ENCODE data around the gene ADAM12. TPM values are rescaled to one million over a fixed set of nuclear protein-coding genes. Genes with fewer than 3 reads are reported as not detected.

The ADAM12 gene
- total RNA-seq, 1 experiment from 2014 or later, result not detected

DNA sequence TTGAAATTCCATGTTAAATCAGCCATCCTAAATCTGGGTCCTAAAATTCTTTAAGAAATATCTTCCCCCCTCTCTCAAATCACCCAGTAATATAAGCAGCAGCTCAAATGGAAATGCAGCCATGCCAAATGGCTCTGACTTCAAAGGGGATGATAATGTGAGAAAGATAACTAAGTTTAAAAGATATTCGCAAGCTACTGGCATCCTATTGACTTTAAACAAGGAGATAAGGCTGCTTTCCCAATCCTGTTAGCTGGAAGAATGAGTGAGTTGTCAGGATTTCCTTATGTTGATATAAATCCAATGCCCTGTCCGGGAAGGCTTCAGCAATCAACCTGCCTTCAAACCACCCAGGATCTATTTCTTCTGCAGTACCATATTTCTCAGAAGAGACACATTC is 320.0 kb downstream of the ADAM12 start:
- intact Hi-C loops (cut with micrococcal nuclease), result no loop called here
- Histone ChIP-seq H4K20me1 (ENCODE audit: insufficient read depth) (no peaks in the 10 kb centered on the region), H3K27ac (ENCODE audit: low read depth, low read length) (no peak overlapping the region), H3K79me2 (ENCODE audit: insufficient read depth, low read length) (no peaks in the 10 kb centered on the region), H3K9ac (ENCODE audit: low read length) (no peak overlapping the region), H3K4me3 (replicated peaks in 1 of 2; ENCODE audit: low read depth in 1 of 2, low read length in 2 of 2) (no peak overlapping the region), H2AFZ (ENCODE audit: low read depth, low read length, poor library complexity, severe bottlenecking) (no peak overlapping the region), H3K4me1 (ENCODE audit: control insufficient read depth in 1 of 2, insufficient read depth in 2 of 2, low read length in 2 of 2) (peaks cover 2 to 13% of the 10 kb centered on the region in 2 experiments; a peak in 2 of 4 replicates), H3K4me2 (ENCODE audit: low read length) (no peak overlapping the region), H3K9me2 (ENCODE audit: insufficient read depth) (no peaks in the 10 kb centered on the region), H3K9me3 (ENCODE audit: control insufficient read depth in 1 of 2, insufficient read depth in 1 of 2, low read depth in 1 of 2, low read length in 2 of 2) (no peaks in the 10 kb centered on the region), H3K27me3 (ENCODE audit: insufficient read depth, low read length) (peaks cover 78% of the 10 kb centered on the region), H3K36me3 (ENCODE audit: control insufficient read depth in 1 of 2, insufficient read depth in 2 of 2, low read length in 2 of 2) (no peaks in the 10 kb centered on the region)
- ChIA-PET CTCF (no interaction called here), POLR2A (no interaction called here), RAD21 (ENCODE audit: low non-redundant PET in 1 of 2, low total read pairs in 2 of 2, uncharacterized antibody in 2 of 2, unreplicated experiment in 2 of 2) (no interaction called here)
- ATAC-seq, result no peak
- BruUV-seq (replicated peaks), result no TSS peak
- no peak for DNase-seq (ENCODE audit: low read depth, low spot score)
- TF ChIP-seq, protein P1, sequence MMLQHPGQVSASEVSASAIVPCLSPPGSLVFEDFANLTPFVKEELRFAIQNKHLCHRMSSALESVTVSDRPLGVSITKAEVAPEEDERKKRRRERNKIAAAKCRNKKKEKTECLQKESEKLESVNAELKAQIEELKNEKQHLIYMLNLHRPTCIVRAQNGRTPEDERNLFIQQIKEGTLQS (IDR thresholded peaks at IDR 0.05), result no peak

DNA sequence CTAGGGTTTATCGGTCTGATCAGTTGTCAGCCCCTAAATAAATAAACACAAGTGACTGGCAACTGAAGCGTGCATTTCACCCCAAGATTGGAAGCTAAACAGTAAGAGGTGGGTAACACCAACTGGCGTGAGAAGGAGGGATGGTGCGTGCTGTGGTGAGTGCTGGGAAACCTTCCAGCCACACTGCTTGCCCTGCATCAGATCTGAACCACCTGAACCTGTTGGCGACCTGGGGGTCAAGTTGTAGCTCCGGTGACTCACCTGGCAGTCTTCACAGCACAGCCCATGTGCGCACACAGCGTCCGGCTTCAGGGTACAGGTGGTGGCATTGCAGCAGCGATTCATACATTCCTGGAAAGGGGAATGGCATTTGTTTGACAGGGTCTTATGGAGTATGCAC is 321.8 kb downstream of the ADAM12 start:
- H3K79me2 ChIP-seq (ENCODE audit: insufficient read depth, low read length), result no peaks in the 10 kb centered on the region
- peaks cover 70% of the 10 kb centered on the region for H3K27me3 ChIP-seq (ENCODE audit: insufficient read depth, low read length)
- no peak overlapping the region for H2AFZ ChIP-seq (ENCODE audit: low read depth, low read length, poor library complexity, severe bottlenecking)
- no peaks in the 10 kb centered on the region for H3K36me3 ChIP-seq (ENCODE audit: control insufficient read depth in 1 of 2, insufficient read depth in 2 of 2, low read length in 2 of 2)
- H3K4me2 ChIP-seq (ENCODE audit: low read length), result no peak overlapping the region
- no peak for TF ChIP-seq SP1 (IDR thresholded peaks at IDR 0.05; ENCODE audit: low read depth)
- no peak for TF ChIP-seq YY1 (IDR thresholded peaks at IDR 0.05; ENCODE audit: extremely low read depth, insufficient replicate concordance, low read depth, low read length)
- TF ChIP-seq, protein P2, sequence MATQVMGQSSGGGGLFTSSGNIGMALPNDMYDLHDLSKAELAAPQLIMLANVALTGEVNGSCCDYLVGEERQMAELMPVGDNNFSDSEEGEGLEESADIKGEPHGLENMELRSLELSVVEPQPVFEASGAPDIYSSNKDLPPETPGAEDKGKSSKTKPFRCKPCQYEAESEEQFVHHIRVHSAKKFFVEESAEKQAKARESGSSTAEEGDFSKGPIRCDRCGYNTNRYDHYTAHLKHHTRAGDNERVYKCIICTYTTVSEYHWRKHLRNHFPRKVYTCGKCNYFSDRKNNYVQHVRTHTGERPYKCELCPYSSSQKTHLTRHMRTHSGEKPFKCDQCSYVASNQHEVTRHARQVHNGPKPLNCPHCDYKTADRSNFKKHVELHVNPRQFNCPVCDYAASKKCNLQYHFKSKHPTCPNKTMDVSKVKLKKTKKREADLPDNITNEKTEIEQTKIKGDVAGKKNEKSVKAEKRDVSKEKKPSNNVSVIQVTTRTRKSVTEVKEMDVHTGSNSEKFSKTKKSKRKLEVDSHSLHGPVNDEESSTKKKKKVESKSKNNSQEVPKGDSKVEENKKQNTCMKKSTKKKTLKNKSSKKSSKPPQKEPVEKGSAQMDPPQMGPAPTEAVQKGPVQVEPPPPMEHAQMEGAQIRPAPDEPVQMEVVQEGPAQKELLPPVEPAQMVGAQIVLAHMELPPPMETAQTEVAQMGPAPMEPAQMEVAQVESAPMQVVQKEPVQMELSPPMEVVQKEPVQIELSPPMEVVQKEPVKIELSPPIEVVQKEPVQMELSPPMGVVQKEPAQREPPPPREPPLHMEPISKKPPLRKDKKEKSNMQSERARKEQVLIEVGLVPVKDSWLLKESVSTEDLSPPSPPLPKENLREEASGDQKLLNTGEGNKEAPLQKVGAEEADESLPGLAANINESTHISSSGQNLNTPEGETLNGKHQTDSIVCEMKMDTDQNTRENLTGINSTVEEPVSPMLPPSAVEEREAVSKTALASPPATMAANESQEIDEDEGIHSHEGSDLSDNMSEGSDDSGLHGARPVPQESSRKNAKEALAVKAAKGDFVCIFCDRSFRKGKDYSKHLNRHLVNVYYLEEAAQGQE (IDR thresholded peaks at IDR 0.05; ENCODE audit: low read depth), result no peak
- no peak for TF ChIP-seq ELF1 (IDR thresholded peaks at IDR 0.05; ENCODE audit: borderline replicate concordance, low read depth)
- TF ChIP-seq, protein P1 (IDR thresholded peaks at IDR 0.05), result no peak
- no peak for TF ChIP-seq POLR2A (IDR thresholded peaks at IDR 0.05; ENCODE audit: borderline replicate concordance, extremely low read depth, insufficient read depth, insufficient read length)
- no peak for TF ChIP-seq RAD21 (IDR thresholded peaks at IDR 0.05; ENCODE audit: low read depth)
- TF ChIP-seq, protein P3, sequence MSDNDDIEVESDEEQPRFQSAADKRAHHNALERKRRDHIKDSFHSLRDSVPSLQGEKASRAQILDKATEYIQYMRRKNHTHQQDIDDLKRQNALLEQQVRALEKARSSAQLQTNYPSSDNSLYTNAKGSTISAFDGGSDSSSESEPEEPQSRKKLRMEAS (IDR thresholded peaks at IDR 0.05), result no peak
- TF ChIP-seq EZH2 (IDR thresholded peaks at IDR 0.05), result no peak
- TF ChIP-seq, protein P4, sequence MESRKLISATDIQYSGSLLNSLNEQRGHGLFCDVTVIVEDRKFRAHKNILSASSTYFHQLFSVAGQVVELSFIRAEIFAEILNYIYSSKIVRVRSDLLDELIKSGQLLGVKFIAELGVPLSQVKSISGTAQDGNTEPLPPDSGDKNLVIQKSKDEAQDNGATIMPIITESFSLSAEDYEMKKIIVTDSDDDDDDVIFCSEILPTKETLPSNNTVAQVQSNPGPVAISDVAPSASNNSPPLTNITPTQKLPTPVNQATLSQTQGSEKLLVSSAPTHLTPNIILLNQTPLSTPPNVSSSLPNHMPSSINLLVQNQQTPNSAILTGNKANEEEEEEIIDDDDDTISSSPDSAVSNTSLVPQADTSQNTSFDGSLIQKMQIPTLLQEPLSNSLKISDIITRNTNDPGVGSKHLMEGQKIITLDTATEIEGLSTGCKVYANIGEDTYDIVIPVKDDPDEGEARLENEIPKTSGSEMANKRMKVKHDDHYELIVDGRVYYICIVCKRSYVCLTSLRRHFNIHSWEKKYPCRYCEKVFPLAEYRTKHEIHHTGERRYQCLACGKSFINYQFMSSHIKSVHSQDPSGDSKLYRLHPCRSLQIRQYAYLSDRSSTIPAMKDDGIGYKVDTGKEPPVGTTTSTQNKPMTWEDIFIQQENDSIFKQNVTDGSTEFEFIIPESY (IDR thresholded peaks at IDR 0.05; ENCODE audit: extremely low read depth, insufficient replicate concordance, low read length), result no peak
- TF ChIP-seq EZH2phosphoT487 (IDR thresholded peaks at IDR 0.05; ENCODE audit: borderline replicate concordance), result no peak
- TF ChIP-seq JUND (IDR thresholded peaks at IDR 0.05), result no peak
- TF ChIP-seq POLR2AphosphoS5 (IDR thresholded peaks at IDR 0.05; ENCODE audit: low read depth, low read length), result no peak
- no peak overlapping the region for H3K4me3 ChIP-seq (replicated peaks in 1 of 2; ENCODE audit: low read depth in 1 of 2, low read length in 2 of 2)
- no peaks in the 10 kb centered on the region for H4K20me1 ChIP-seq (ENCODE audit: insufficient read depth)
- no peak overlapping the region for H3K9ac ChIP-seq (ENCODE audit: low read length)
- ChIA-PET CTCF (no interaction called here), RAD21 (ENCODE audit: low non-redundant PET in 1 of 2, low total read pairs in 2 of 2, uncharacterized antibody in 2 of 2, unreplicated experiment in 2 of 2) (no interaction called here), POLR2A (no interaction called here)
- no peaks in the 10 kb centered on the region for H3K9me2 ChIP-seq (ENCODE audit: insufficient read depth)
- DNase-seq (ENCODE audit: low read depth, low spot score) (no peak), ATAC-seq (no peak)
- no peak overlapping the region for H3K27ac ChIP-seq (ENCODE audit: low read depth, low read length)
- no TSS peak for BruUV-seq (replicated peaks)
- peaks cover 17 to 31% of the 10 kb centered on the region in 2 experiments for H3K4me1 ChIP-seq (ENCODE audit: control insufficient read depth in 1 of 2, insufficient read depth in 2 of 2, low read length in 2 of 2)
- intact Hi-C loops (cut with micrococcal nuclease), result no loop called here
- H3K9me3 ChIP-seq (ENCODE audit: control insufficient read depth in 1 of 2, insufficient read depth in 1 of 2, low read depth in 1 of 2, low read length in 2 of 2), result no peaks in the 10 kb centered on the region
